ENCODE measurements around the gene RCHY1.
"Not testable (repeated sequence)": the region's sequence is repeated elsewhere in the genome, so short reads cannot be mapped to it uniquely, and the experiment has no call there.

RCHY1 gene

GRCh38 chr4:75516144-75516543 is 1.9 kb upstream of the RCHY1 start:
- DNase-seq (ENCODE audit: low read depth): no peak

GRCh38 chr4:75514949-75515612 is 878 bp upstream of the RCHY1 start:
- no peak for DNase-seq (ENCODE audit: low read depth)

GRCh38 chr4:75513526-75514130 is 575 bp downstream of the RCHY1 start:
- no peak for DNase-seq (ENCODE audit: low read depth)

GRCh38 chr4:75512386-75513211 is 1.6 kb downstream of the RCHY1 start:
- no peak for DNase-seq (ENCODE audit: low read depth)

GRCh38 chr4:75511841-75512240 is 2.4 kb downstream of the RCHY1 start:
- no peak for DNase-seq (ENCODE audit: low read depth)

GRCh38 chr4:75509592-75509991 is 4.6 kb downstream of the RCHY1 start:
- DNase-seq (ENCODE audit: low read depth): not testable (repeated sequence)

- no peak for DNase-seq (ENCODE audit: low read depth)
These were observed 8.6 kb downstream of the RCHY1 start for GRCh38 chr4:75505630-75506029.

GRCh38 chr4:75502671-75503070 is 11.5 kb downstream of the RCHY1 start:
- no peak for DNase-seq (ENCODE audit: low read depth)

- DNase-seq (ENCODE audit: low read depth): no peak
These were observed 14.3 kb downstream of the RCHY1 start for GRCh38 chr4:75499900-75500299.

- no peak for DNase-seq (ENCODE audit: low read depth)
These were observed 16.2 kb downstream of the RCHY1 start for GRCh38 chr4:75498041-75498440.

- no peak for DNase-seq (ENCODE audit: low read depth)
These were observed 17.1 kb downstream of the RCHY1 start for GRCh38 chr4:75497133-75497532.

GRCh38 chr4:75496406-75496805 is 17.8 kb downstream of the RCHY1 start:
- no peak for DNase-seq (ENCODE audit: low read depth)

- no peak for DNase-seq (ENCODE audit: low read depth)
These were observed 18.7 kb downstream of the RCHY1 start for GRCh38 chr4:75495476-75495875.

GRCh38 chr4:75494563-75494962 is 19.6 kb downstream of the RCHY1 start:
- no peak for DNase-seq (ENCODE audit: low read depth)

- DNase-seq (ENCODE audit: low read depth): no peak
These were observed 24.0 kb downstream of the RCHY1 start for GRCh38 chr4:75490155-75490554.

- DNase-seq (ENCODE audit: low read depth): no peak
These were observed 30.0 kb downstream of the RCHY1 start for GRCh38 chr4:75484190-75484589.

GRCh38 chr4:75477201-75477600 is 37.0 kb downstream of the RCHY1 start:
- DNase-seq (ENCODE audit: low read depth): no peak

- no peak for DNase-seq (ENCODE audit: low read depth)
These were observed 43.5 kb downstream of the RCHY1 start for GRCh38 chr4:75470738-75471137.

GRCh38 chr4:75469896-75470295 is 44.3 kb downstream of the RCHY1 start:
- no peak for DNase-seq (ENCODE audit: low read depth)

- DNase-seq (ENCODE audit: low read depth): no peak
These were observed 56.8 kb downstream of the RCHY1 start for GRCh38 chr4:75457365-75457764.

GRCh38 chr4:75434105-75434504 is 80.1 kb downstream of the RCHY1 start:
- no peak for DNase-seq (ENCODE audit: low read depth)

GRCh38 chr4:75432683-75433082 is 81.5 kb downstream of the RCHY1 start:
- DNase-seq (ENCODE audit: low read depth): no peak

GRCh38 chr4:75429208-75429607 is 85.0 kb downstream of the RCHY1 start:
- DNase-seq (ENCODE audit: low read depth): no peak

Measured in stimulated activated CD8-positive, alpha-beta memory T cell treated with anti-CD3 and anti-CD28 coated beads, Interleukin-15, amount 100 ng/mL, for 1 hour (primary cell).